Uterus (tissue), 4 donors: ENCODE results near the gene COG7. TPM values are rescaled to one million over a fixed set of nuclear protein-coding genes. Genes with fewer than 3 reads are reported as not detected.
"Not testable (repeated sequence)": the region's sequence is repeated elsewhere in the genome, so short reads cannot be mapped to it uniquely, and the experiment has no call there.

Source experiments
- DNase-seq, 2 donors: peaks; one replicate each; pipeline ENCODE4 v3.0.0-alpha.2; 2019 to 2020
- H3K27ac ChIP-seq, 2 donors: fragments of 200-600 bp; sonication (generic); 1 replicate in 1 of 2; 2 replicates in 1 of 2; pipeline ENCODE4 v1.5.1; 2016 to 2018
- H3K27me3 ChIP-seq, 2 donors: fragments of 200-600 bp; sonication (generic); one replicate each; pipeline ENCODE4 v1.5.1; 2018 to 2019; ENCODE audit warnings: control low read depth in 1 of 2
- H3K36me3 ChIP-seq, 2 donors: fragments of 200-600 bp; sonication (generic); one replicate each; pipeline ENCODE4 v1.5.1; 2019; ENCODE audit warnings: control low read depth in 1 of 2
- H3K4me1 ChIP-seq, 2 donors: fragments of 200-600 bp; sonication (generic); one replicate each; pipeline ENCODE4 v1.5.1; 2018 to 2019; ENCODE audit warnings: control low read depth in 1 of 2
- H3K4me3 ChIP-seq, 2 donors: fragments of 200-600 bp; sonication (generic); 1 replicate in 1 of 2; 2 replicates in 1 of 2; pipeline ENCODE4 v1.5.1; 2018 to 2019; ENCODE audit warnings: mild to moderate bottlenecking in 1 of 2
- H3K9me3 ChIP-seq, 2 donors: fragments of 200-600 bp; sonication (generic); one replicate each; pipeline ENCODE4 v1.5.1; 2019; ENCODE audit warnings: control low read depth in 1 of 2
- CTCF ChIP-seq, 4 experiments: fragments of 200-600 bp in 2 of 4; fragments of 450-650 bp in 2 of 4; sonication (generic) in 2 of 4; IDR thresholded peaks; one replicate each; pipeline ENCODE4 v1.5.1; 2016 to 2019; ENCODE audit warnings: antibody characterized with exemption in 4 of 4, mild to moderate bottlenecking in 2 of 4, moderate library complexity in 1 of 4
- POLR2A ChIP-seq, 2 donors: fragments of 450-650 bp; IDR thresholded peaks; one replicate each; pipeline ENCODE4 v1.6.1; 2016; ENCODE audit warnings: antibody characterized with exemption in 2 of 2, mild to moderate bottlenecking in 1 of 2, moderate library complexity in 1 of 2
- intact Hi-C: fragments of 100-400 bp; cut with DNase I; formaldehyde crosslinking; loops from one replicate; pipeline ENCODE4 v1.15.1; 2023; ENCODE audit warnings: low total_unique reads
- total RNA-seq, 4 donors: library from RNA; depleted of rRNA in 3 of 4; stranded (reverse); fragments of >200 nt in 3 of 4; gene quantifications; one replicate each; pipeline versions ENCODE4 v1.1.0 to v1.2.4, GENCODE V29; 2014 to 2023
- donor health status: DM: yes; HTN: yes; CAD: no.

The COG7 gene
- total RNA-seq, 4 donors from 2014 or later: 11.5 to 393 (median 32.2) TPM

- no peaks in the 10 kb centered on the region for H3K27me3 ChIP-seq
- no peaks in the 10 kb centered on the region for H3K4me1 ChIP-seq
- H3K27ac ChIP-seq: no peak overlapping the region
- no peak overlapping the region for H3K4me3 ChIP-seq
- H3K36me3 ChIP-seq: no peaks in the 10 kb centered on the region
- no peak for DNase-seq
- intact Hi-C loops: no loop called here
- no peak for TF ChIP-seq CTCF (IDR thresholded peaks at IDR 0.05)
- no peak for TF ChIP-seq POLR2A (IDR thresholded peaks at IDR 0.05)
- no peaks in the 10 kb centered on the region for H3K9me3 ChIP-seq
These were observed 31.7 kb upstream of the COG7 start for GRCh38 chr16:23484510-23485256.

- H3K27me3 ChIP-seq, H3K36me3 ChIP-seq, H3K9me3 ChIP-seq, intact Hi-C loops, H3K4me3 ChIP-seq, H3K4me1 ChIP-seq, DNase-seq, H3K27ac ChIP-seq: not testable (repeated sequence)
These were observed 30.5 kb upstream of the COG7 start for GRCh38 chr16:23483492-23483891.

GRCh38 chr16:23482778-23483177, 29.8 kb upstream of the COG7 start:
- no peak for DNase-seq
- Histone ChIP-seq H3K27ac (no peak overlapping the region), H3K4me3 (no peak overlapping the region), H3K9me3 (no peaks in the 10 kb centered on the region), H3K4me1 (no peaks in the 10 kb centered on the region), H3K36me3 (no peaks in the 10 kb centered on the region), H3K27me3 (no peaks in the 10 kb centered on the region)
- no peak for TF ChIP-seq CTCF (IDR thresholded peaks at IDR 0.05)
- no peak for TF ChIP-seq POLR2A (IDR thresholded peaks at IDR 0.05)
- intact Hi-C loops: no loop called here

- intact Hi-C loops: no loop called here
These were observed 27.3 kb upstream of the COG7 start for GRCh38 chr16:23480257-23480656.

GRCh38 chr16:23479138-23479537, 26.1 kb upstream of the COG7 start:
- H3K9me3 ChIP-seq: no peaks in the 10 kb centered on the region
- H3K27ac ChIP-seq: no peak overlapping the region
- no peak for TF ChIP-seq CTCF (IDR thresholded peaks at IDR 0.05)
- no peak for TF ChIP-seq POLR2A (IDR thresholded peaks at IDR 0.05)
- intact Hi-C loops: no loop called here
- H3K4me3 ChIP-seq: no peak overlapping the region
- H3K36me3 ChIP-seq: no peaks in the 10 kb centered on the region
- no peak for DNase-seq
- no peaks in the 10 kb centered on the region for H3K4me1 ChIP-seq
- H3K27me3 ChIP-seq: no peaks in the 10 kb centered on the region

More at GRCh38 chr16:23480257-23480656, 27.3 kb upstream of the COG7 start:
- H3K9me3 ChIP-seq: no peaks in the 10 kb centered on the region
- no peak for TF ChIP-seq CTCF (IDR thresholded peaks at IDR 0.05)
- TF ChIP-seq POLR2A (IDR thresholded peaks at IDR 0.05): no peak
- DNase-seq: no peak
- H3K4me1 ChIP-seq: no peaks in the 10 kb centered on the region
- H3K27ac ChIP-seq: no peak overlapping the region
- no peak overlapping the region for H3K4me3 ChIP-seq
- no peaks in the 10 kb centered on the region for H3K36me3 ChIP-seq
- H3K27me3 ChIP-seq: no peaks in the 10 kb centered on the region
